Vagina (tissue), 2 donors: ENCODE measurements around the gene FYCO1. TPM values are rescaled to one million over a fixed set of nuclear protein-coding genes. Genes with fewer than 3 reads are reported as not detected.
A peak's percentile ranks its signal among the peaks of the same experiment; 100 is the strongest.

ENCODE experiments used
- DNase-seq, 2 donors: peaks; one replicate each; pipeline ENCODE4 v3.0.0-alpha.2; 2017; ENCODE audit errors: extremely low spot score in 2 of 2
- H3K27ac ChIP-seq: fragments of 200-600 bp; sonication (generic); one replicate; pipeline ENCODE4 v1.5.1; 2019
- H3K27me3 ChIP-seq: fragments of 200-600 bp; sonication (generic); one replicate; pipeline ENCODE4 v1.5.1; 2019
- H3K36me3 ChIP-seq, 2 donors: fragments of 200-600 bp; sonication (generic); one replicate each; pipeline ENCODE4 v1.5.1; 2017 to 2019
- H3K4me1 ChIP-seq: fragments of 200-600 bp; sonication (generic); one replicate; pipeline ENCODE4 v1.5.1; 2019
- H3K4me3 ChIP-seq, 2 donors: fragments of 200-600 bp; sonication (generic); 1 replicate in 1 of 2; 2 replicates in 1 of 2; pipeline ENCODE4 v1.5.1; 2016 to 2019
- H3K9me3 ChIP-seq: fragments of 200-600 bp; sonication (generic); one replicate; pipeline ENCODE4 v1.5.1; 2019
- CTCF ChIP-seq, 3 experiments: fragments of 450-650 bp in 2 of 3; fragments of 200-600 bp in 1 of 3; sonication (generic) in 1 of 3; IDR thresholded peaks; one replicate each; pipeline ENCODE4 v1.5.1; 2017 to 2019; ENCODE audit warnings: antibody characterized with exemption in 3 of 3, mild to moderate bottlenecking in 2 of 3, moderate library complexity in 2 of 3
- POLR2A ChIP-seq, 2 donors: fragments of 450-650 bp; IDR thresholded peaks; one replicate each; pipeline ENCODE4 v1.6.1; 2017; ENCODE audit warnings: antibody characterized with exemption in 2 of 2, mild to moderate bottlenecking in 2 of 2, moderate library complexity in 2 of 2
- POLR2AphosphoS5 ChIP-seq, 2 donors: sonication (generic); formaldehyde crosslinking; IDR thresholded peaks; one replicate each; pipeline ENCODE4 v1.9.0; 2017; ENCODE audit warnings: antibody characterized with exemption in 2 of 2, mild to moderate bottlenecking in 2 of 2, low read depth in 1 of 2; ENCODE audit not compliant: insufficient read depth in 1 of 2
- intact Hi-C: fragments of 100-400 bp; cut with DNase I; formaldehyde crosslinking; loops from one replicate; pipeline ENCODE4 v1.15.1; 2023
- total RNA-seq: library from RNA; depleted of rRNA; stranded (reverse); fragments of >200 nt; gene quantifications from one replicate; pipeline ENCODE4 v1.2.3, GENCODE V29; 2016

The FYCO1 gene
- total RNA-seq, 1 donor from 2014 or later, result 45.7 TPM

GRCh38 chr3:45967724-45968123 is 27.9 kb downstream of the FYCO1 start:
- Histone ChIP-seq H3K9me3 (no peaks in the 10 kb centered on the region), H3K4me3 (no peak overlapping the region), H3K27ac (peak overlapping the region; percentile 27), H3K4me1 (peaks cover 29% of the 10 kb centered on the region), H3K27me3 (no peaks in the 10 kb centered on the region), H3K36me3 (peaks cover 0 to 73% of the 10 kb centered on the region in 2 donors)
- no peak for DNase-seq
- intact Hi-C loops, result no loop called here
- no peak for TF ChIP-seq CTCF (IDR thresholded peaks at IDR 0.05)
- TF ChIP-seq POLR2AphosphoS5 (IDR thresholded peaks at IDR 0.05; ENCODE audit: insufficient read depth in 1 of 2, low read depth in 1 of 2), result no peak
- TF ChIP-seq POLR2A (IDR thresholded peaks at IDR 0.05), result no peak

- no peaks in the 10 kb centered on the region for H3K27me3 ChIP-seq
- H3K27ac ChIP-seq, result peak overlapping the region; percentile 49
- H3K36me3 ChIP-seq, result peaks cover 0 to 80% of the 10 kb centered on the region in 2 donors
- TF ChIP-seq POLR2A (IDR thresholded peaks at IDR 0.05) (no peak), POLR2AphosphoS5 (IDR thresholded peaks at IDR 0.05; ENCODE audit: insufficient read depth in 1 of 2, low read depth in 1 of 2) (peak in 1 of 2 donors; percentile 12)
- peaks cover 28% of the 10 kb centered on the region for H3K4me1 ChIP-seq
- H3K9me3 ChIP-seq, result no peaks in the 10 kb centered on the region
- intact Hi-C loops, result no loop called here
- no peak overlapping the region for H3K4me3 ChIP-seq
- DNase-seq, result no peak
Observed at GRCh38 chr3:45966950-45967640, 28.5 kb downstream of the FYCO1 start.

- no peak for DNase-seq
- H3K27me3 ChIP-seq, result no peaks in the 10 kb centered on the region
- intact Hi-C loops, result no loop called here
- H3K36me3 ChIP-seq, result peaks cover 0 to 87% of the 10 kb centered on the region in 2 donors
- no peak for TF ChIP-seq POLR2A (IDR thresholded peaks at IDR 0.05)
- no peak for TF ChIP-seq CTCF (IDR thresholded peaks at IDR 0.05)
- TF ChIP-seq POLR2AphosphoS5 (IDR thresholded peaks at IDR 0.05; ENCODE audit: insufficient read depth in 1 of 2, low read depth in 1 of 2), result peak in 1 of 2 donors; percentile 27
- peaks cover 23% of the 10 kb centered on the region for H3K4me1 ChIP-seq
- H3K27ac ChIP-seq, result peak overlapping the region; percentile 49
- no peaks in the 10 kb centered on the region for H3K9me3 ChIP-seq
- no peak overlapping the region for H3K4me3 ChIP-seq
Observed at GRCh38 chr3:45966371-45966791, 29.2 kb downstream of the FYCO1 start.

GRCh38 chr3:45965653-45966052 is 30.0 kb downstream of the FYCO1 start:
- Histone ChIP-seq H3K27me3 (no peaks in the 10 kb centered on the region), H3K9me3 (no peaks in the 10 kb centered on the region), H3K36me3 (peaks cover 3 to 91% of the 10 kb centered on the region in 2 donors), H3K4me3 (no peak overlapping the region), H3K4me1 (peaks cover 23% of the 10 kb centered on the region), H3K27ac (peak overlapping the region; percentile 31)
- TF ChIP-seq CTCF (IDR thresholded peaks at IDR 0.05) (no peak), POLR2A (IDR thresholded peaks at IDR 0.05) (no peak), POLR2AphosphoS5 (IDR thresholded peaks at IDR 0.05; ENCODE audit: insufficient read depth in 1 of 2, low read depth in 1 of 2) (no peak)
- intact Hi-C loops, result no loop called here
- no peak for DNase-seq

GRCh38 chr3:45965253-45965652 is 30.4 kb downstream of the FYCO1 start:
- H3K4me1 ChIP-seq, result peaks cover 23% of the 10 kb centered on the region
- H3K36me3 ChIP-seq, result peaks cover 4 to 91% of the 10 kb centered on the region in 2 donors
- H3K4me3 ChIP-seq, result no peak overlapping the region
- TF ChIP-seq CTCF (IDR thresholded peaks at IDR 0.05) (no peak), POLR2A (IDR thresholded peaks at IDR 0.05) (no peak), POLR2AphosphoS5 (IDR thresholded peaks at IDR 0.05; ENCODE audit: insufficient read depth in 1 of 2, low read depth in 1 of 2) (no peak)
- intact Hi-C loops, result no loop called here
- H3K9me3 ChIP-seq, result no peaks in the 10 kb centered on the region
- DNase-seq, result no peak
- H3K27me3 ChIP-seq, result no peaks in the 10 kb centered on the region
- H3K27ac ChIP-seq, result peak overlapping the region; percentile 51
